Gastroesophageal sphincter (tissue), 3 donors: ENCODE results near the gene PROZ.

Experiments used
- CTCF ChIP-seq, 4 experiments: fragments of 200-600 bp in 2 of 4; fragments of 450-650 bp in 2 of 4; sonication (generic) in 1 of 4; IDR thresholded peaks; one replicate each; pipeline ENCODE4 v1.5.1; 2017 to 2019; ENCODE audit warnings: antibody characterized with exemption in 4 of 4, mild to moderate bottlenecking in 2 of 4, moderate library complexity in 2 of 4
- EP300 ChIP-seq: sonication (generic); formaldehyde crosslinking; IDR thresholded peaks from one replicate; pipeline ENCODE4 v1.6.1; 2017; ENCODE audit warnings: antibody characterized with exemption, mild to moderate bottlenecking
- POLR2A ChIP-seq, 2 donors: fragments of 450-650 bp; IDR thresholded peaks; one replicate each; pipeline ENCODE4 v1.6.1; 2017; ENCODE audit warnings: antibody characterized with exemption in 2 of 2, mild to moderate bottlenecking in 2 of 2, moderate library complexity in 1 of 2
- POLR2AphosphoS5 ChIP-seq: sonication (generic); formaldehyde crosslinking; IDR thresholded peaks from one replicate; pipeline ENCODE4 v1.6.1; 2017; ENCODE audit warnings: antibody characterized with exemption

- TF ChIP-seq POLR2A (IDR thresholded peaks at IDR 0.05) (peak; percentile 75 to 77), CTCF (IDR thresholded peaks at IDR 0.05) (peak in 1 of 4 experiments; percentile 40), EP300 (no peak), POLR2AphosphoS5 (peak; percentile 92)
Measured at GRCh38 chr13:113208421-113209335, 50.2 kb downstream of the PROZ start, which contains the start of gene PCID2.
